IMR-90 (cell line): Measurements from ENCODE around the gene KIAA0513. TPM values are rescaled to one million over a fixed set of nuclear protein-coding genes. Genes with fewer than 3 reads are reported as not detected.

Experiments used
- CTCF ChIP-seq: conservative IDR thresholded peaks from 2 replicates; pipeline ENCODE4 v1.5.1; 2012; ENCODE audit warnings: mild to moderate bottlenecking, low read depth, low read length, improper control_type of control experiment
- MAZ ChIP-seq: IDR thresholded peaks from 2 replicates; pipeline ENCODE4 v1.6.1; 2012; ENCODE audit warnings: low read depth, mild to moderate bottlenecking, low read length, improper control_type of control experiment, moderate library complexity, borderline replicate concordance
- SMC3 ChIP-seq: fragments of 150-350 bp; IDR thresholded peaks from 2 replicates; pipeline ENCODE4 v1.6.1; 2016; ENCODE audit warnings: low read depth, mild to moderate bottlenecking, antibody characterized with exemption, low read length, moderate library complexity
- polyA plus RNA-seq, 3 experiments: library from polyadenylated mRNA; depleted of rRNA; stranded (reverse); fragments of >200 nt; gene quantifications; 2 replicates each; pipeline ENCODE4 v1.2.3, GENCODE V29; 2012; ENCODE audit warnings: low replicate concordance in 1 of 3
- total RNA-seq: library from RNA; depleted of rRNA; stranded (reverse); fragments of >200 nt; gene quantifications from 2 replicates; pipeline ENCODE4 v1.2.3, GENCODE V29; 2012

Gene KIAA0513
- total and polyA plus RNA-seq, 2 of the 4 experiments (the other 2 are of a cell fraction), result 9.5 TPM

GRCh38 chr16:84982434-84982833, 45.2 kb upstream of the KIAA0513 start (continued):
- TF ChIP-seq CTCF (no peak), SMC3 (no peak), MAZ (no peak)
